AG09319 (cell line): ENCODE data around the gene ATG7.
"Not testable (repeated sequence)": the region's sequence is repeated elsewhere in the genome, so short reads cannot be mapped to it uniquely, and the experiment has no call there.

Source experiments
- DNase-seq: peaks from one replicate; pipeline ENCODE4 v3.0.0-alpha.2; 2010; ENCODE audit warnings: low read depth; ENCODE audit errors: extremely low read depth
- TF ChIP-seq, protein P1 (sequence below): IDR thresholded peaks from 2 replicates; pipeline ENCODE4 v1.5.1; 2011; ENCODE audit warnings: low read depth, mild to moderate bottlenecking, inconsistent platforms, low read length, moderate library complexity

The ATG7 gene

DNA sequence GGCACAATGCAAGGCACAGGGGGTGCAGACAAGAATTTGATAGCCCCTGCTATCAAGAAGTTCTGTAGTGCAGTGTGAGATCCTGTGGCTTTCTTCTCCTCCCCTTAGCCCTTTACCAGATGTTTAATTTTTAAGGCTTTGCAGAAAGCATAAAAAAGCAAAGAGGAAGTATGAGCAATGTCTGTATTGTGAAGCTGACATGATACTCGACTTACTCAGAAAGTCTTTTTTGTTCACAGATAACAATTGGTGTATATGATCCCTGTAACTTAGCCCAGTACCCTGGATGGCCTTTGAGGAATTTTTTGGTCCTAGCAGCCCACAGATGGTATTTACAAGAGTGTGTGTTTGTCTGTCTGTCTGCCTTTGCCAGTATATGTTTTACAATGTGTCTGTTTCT lies 58.9 kb downstream of the ATG7 start:
- no peak for DNase-seq
- TF ChIP-seq, protein P1, sequence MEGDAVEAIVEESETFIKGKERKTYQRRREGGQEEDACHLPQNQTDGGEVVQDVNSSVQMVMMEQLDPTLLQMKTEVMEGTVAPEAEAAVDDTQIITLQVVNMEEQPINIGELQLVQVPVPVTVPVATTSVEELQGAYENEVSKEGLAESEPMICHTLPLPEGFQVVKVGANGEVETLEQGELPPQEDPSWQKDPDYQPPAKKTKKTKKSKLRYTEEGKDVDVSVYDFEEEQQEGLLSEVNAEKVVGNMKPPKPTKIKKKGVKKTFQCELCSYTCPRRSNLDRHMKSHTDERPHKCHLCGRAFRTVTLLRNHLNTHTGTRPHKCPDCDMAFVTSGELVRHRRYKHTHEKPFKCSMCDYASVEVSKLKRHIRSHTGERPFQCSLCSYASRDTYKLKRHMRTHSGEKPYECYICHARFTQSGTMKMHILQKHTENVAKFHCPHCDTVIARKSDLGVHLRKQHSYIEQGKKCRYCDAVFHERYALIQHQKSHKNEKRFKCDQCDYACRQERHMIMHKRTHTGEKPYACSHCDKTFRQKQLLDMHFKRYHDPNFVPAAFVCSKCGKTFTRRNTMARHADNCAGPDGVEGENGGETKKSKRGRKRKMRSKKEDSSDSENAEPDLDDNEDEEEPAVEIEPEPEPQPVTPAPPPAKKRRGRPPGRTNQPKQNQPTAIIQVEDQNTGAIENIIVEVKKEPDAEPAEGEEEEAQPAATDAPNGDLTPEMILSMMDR = no peak

DNA sequence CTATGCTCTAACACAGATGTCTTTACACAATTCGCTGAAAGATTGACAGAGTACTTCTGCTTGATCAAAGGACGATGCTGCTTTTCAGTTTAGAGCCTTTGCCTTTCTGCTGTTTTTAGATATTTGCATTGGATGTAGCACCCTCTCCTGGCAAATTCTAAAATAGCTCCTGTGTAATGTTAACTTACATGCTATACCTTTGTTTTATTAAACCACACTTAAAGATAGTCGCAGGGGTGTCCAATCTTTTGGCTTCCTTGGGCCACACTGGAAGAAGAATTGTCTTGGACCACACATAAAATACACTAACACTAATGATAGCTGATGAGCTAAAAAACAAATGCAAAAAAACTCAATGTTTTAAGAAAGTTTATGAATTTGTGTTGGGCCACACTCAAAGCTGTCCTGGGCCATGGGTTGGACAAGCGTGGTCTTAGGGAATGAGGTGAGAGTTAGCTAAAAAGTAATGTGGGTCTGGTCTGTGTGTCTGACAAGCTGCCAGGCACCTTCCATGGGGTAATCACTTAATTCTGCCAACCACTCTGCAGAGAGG lies 62.9 kb downstream of the ATG7 start:
- TF ChIP-seq, protein P1 = peak; percentile 67
- peak; percentile 45 for DNase-seq

DNA sequence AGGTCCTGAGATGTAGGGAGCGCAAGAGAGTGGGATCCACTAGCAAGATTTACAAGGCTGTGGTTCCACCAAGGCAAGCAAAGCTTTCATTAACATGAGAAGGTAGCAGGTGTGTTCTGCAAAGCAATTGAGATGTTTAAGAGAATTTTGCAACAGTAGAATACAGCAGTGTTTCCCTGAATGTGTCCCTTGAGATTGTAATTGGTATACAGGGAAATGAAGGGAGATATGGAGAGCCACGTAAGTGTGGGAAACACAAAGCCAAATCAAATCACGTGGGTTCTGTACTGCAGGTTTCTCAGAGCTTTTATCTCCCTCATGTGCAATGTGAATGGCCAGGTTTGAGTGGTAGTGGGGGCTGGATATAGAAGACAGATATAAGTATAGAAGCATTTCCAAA lies 67.3 kb downstream of the ATG7 start:
- TF ChIP-seq, protein P1 = no peak
- DNase-seq = no peak

DNA sequence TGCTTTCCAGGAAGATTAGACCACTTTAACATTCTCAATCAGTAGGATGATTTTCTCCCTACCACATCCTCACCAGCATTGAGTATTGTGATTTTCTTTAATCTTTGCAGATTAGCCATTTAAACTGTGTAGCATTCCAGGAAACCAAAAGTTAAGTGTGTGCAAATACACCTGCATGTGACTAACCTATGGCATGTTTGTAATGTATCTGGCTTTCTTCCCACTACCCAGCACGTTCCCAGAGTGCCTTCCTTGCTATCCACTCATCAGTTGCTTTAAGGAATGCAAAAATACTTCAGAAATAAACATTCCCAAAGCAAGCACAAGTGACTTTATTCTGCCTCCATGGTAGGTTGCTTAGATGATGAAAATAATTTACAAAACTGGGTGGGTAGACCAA lies 74.2 kb downstream of the ATG7 start:
- TF ChIP-seq, protein P1 = no peak
- no peak for DNase-seq

DNA sequence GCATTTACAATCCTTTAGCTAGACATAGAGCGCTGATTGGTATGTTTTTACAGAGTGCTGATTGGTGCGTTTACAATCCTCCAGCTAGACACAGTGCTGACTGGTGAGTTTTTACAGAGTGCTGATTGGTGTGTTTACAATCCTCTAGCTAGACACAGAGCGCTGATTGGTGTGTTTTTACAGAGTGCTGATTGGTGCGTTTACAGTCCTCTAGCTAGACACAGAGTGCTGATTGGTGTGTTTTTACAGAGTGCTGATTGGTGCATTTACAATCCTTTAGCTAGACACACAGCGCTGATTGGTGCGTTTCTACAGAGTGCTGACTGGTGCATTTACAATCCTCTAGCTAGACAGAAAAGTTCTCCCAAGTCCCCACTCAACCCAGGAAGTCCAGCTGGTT lies 76.7 kb downstream of the ATG7 start:
- not testable (repeated sequence) for DNase-seq

DNA sequence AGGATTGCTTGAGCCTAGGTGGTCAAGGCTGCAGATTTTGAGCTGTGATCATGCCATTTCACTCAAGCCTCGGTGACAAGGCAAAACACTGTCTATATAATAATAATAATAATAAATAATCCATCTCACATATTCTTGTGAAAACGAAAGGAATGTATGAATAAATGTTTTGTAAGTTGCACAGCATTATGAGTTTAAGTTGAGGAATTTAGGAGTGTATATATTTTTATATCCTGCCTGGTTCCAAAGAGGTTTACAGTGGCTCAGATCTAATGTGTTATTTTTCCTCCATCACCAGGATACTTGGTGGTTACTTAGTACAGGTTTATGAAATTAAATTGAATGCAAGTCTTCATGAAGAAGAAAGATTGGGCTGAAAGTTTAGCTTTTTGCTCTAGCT lies 77.2 kb downstream of the ATG7 start:
- TF ChIP-seq, protein P1 = no peak
- no peak for DNase-seq

DNA sequence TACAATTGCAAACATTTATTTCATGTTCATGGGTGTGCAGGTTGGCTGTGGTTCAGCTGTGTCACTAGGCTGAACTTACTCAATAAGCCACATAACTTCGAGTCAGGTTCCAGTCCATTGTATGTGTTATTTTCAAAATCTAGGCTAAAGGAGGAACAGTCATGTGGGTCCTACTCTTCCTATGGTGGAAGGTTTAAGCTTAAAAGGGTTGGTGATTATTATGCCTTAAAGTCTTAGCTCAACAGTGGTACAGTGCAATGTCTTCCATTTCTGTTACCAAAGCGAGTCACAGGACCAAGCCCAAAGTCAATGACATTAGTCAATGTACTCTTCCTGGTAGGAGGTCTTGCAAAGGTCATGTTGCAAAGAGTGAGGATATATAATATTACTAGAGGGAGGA lies 78.2 kb downstream of the ATG7 start:
- TF ChIP-seq, protein P1 = no peak
- no peak for DNase-seq

DNA sequence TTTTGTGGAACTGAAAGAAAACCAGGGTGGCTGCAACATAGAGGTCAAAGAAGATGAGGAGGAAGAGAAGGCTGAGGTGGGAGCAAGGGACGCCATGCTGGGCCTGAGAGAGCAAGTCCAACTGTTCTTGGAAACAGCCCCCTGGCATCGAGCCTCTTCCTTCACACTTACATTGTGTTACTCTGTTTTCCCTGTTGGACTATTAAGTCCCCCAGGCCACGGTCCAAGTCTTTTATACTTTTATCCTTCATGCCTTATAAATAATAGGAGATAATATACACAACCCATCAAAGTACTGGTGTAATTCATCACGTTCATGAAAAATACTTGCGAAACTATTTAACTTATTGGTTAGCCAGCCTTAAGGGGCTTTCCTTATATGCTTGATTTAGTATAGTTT lies 79.3 kb downstream of the ATG7 start:
- no peak for DNase-seq
- TF ChIP-seq, protein P1 = no peak
